ENCODE results near the gene RUNDC1.

DNA sequence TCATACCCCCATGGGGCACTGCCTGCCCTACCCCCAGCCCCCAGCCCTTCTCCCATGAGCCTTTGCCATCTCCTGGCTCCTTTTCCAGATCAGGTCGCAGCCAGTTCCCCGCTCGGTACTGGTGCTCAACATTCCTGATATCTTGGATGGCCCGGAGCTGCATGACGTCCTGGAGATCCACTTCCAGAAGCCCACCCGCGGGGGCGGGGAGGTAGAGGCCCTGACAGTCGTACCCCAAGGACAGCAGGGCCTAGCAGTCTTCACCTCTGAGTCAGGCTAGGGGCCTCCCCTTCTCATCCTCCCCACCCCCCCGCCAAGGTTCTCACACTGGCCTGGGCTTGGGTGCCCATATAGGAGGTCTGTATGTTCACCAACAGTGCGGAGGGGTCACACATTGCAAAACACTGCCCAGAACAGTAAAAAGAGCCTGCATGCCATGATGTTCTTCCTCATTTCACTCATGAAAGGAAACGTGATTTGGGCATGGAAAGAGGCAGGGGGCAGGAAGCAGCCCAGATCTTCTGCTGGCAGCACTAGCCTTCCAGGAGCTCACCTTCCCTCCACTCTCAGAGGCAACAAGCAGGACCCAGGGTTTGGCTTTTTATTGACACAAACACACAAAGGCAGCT lies 33.8 kb downstream of the RUNDC1 start:
- TF ChIP-seq, protein P1, sequence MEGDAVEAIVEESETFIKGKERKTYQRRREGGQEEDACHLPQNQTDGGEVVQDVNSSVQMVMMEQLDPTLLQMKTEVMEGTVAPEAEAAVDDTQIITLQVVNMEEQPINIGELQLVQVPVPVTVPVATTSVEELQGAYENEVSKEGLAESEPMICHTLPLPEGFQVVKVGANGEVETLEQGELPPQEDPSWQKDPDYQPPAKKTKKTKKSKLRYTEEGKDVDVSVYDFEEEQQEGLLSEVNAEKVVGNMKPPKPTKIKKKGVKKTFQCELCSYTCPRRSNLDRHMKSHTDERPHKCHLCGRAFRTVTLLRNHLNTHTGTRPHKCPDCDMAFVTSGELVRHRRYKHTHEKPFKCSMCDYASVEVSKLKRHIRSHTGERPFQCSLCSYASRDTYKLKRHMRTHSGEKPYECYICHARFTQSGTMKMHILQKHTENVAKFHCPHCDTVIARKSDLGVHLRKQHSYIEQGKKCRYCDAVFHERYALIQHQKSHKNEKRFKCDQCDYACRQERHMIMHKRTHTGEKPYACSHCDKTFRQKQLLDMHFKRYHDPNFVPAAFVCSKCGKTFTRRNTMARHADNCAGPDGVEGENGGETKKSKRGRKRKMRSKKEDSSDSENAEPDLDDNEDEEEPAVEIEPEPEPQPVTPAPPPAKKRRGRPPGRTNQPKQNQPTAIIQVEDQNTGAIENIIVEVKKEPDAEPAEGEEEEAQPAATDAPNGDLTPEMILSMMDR (IDR thresholded peaks at IDR 0.05): no peak
- TF ChIP-seq POLR2A (IDR thresholded peaks at IDR 0.05): no peak

Measured in lower leg skin (tissue), 3 donors.